Smooth muscle cell (in vitro differentiated cells): ENCODE data around the gene CYP26B1. TPM values are rescaled to one million over a fixed set of nuclear protein-coding genes. Genes with fewer than 3 reads are reported as not detected.
A peak's percentile ranks its signal among the peaks of the same experiment; 100 is the strongest.

Experiments used
- DNase-seq: peaks from one replicate; lab custom pipeline; 2025; ENCODE audit not compliant: unreplicated experiment; lab: John Stamatoyannopoulos, UW
- H2AFZ ChIP-seq: fragments of 200-600 bp; sonication (generic); 2 replicates; pipeline ENCODE4 v1.6.0; 2016; ENCODE audit warnings: antibody characterized with exemption, low read depth, mild to moderate bottlenecking
- H3F3A ChIP-seq: fragments of 200-600 bp; sonication (generic); 2 replicates; pipeline ENCODE4 v1.6.0; 2017; ENCODE audit warnings: antibody characterized with exemption, low read depth
- H3K27ac ChIP-seq: fragments of 200-600 bp; sonication (generic); 2 replicates; pipeline ENCODE4 v1.5.1; 2016; ENCODE audit warnings: low read depth, mild to moderate bottlenecking
- H3K27me3 ChIP-seq: fragments of 200-600 bp; sonication (generic); 2 replicates; pipeline ENCODE4 v1.6.1; 2016; ENCODE audit warnings: low read depth, mild to moderate bottlenecking
- H3K36me3 ChIP-seq: fragments of 200-600 bp; sonication (generic); 2 replicates; pipeline ENCODE4 v1.5.1; 2016; ENCODE audit warnings: low read depth
- H3K4me1 ChIP-seq: fragments of 200-600 bp; sonication (generic); 2 replicates; pipeline ENCODE4 v1.5.1; 2016; ENCODE audit warnings: low read depth
- H3K4me2 ChIP-seq: fragments of 200-600 bp; sonication (generic); 2 replicates; pipeline ENCODE4 v1.6.0; 2016; ENCODE audit warnings: mild to moderate bottlenecking
- H3K4me3 ChIP-seq: fragments of 200-600 bp; sonication (generic); 2 replicates; pipeline ENCODE4 v1.5.1; 2016; ENCODE audit warnings: mild to moderate bottlenecking
- H3K79me2 ChIP-seq: fragments of 200-600 bp; sonication (generic); 2 replicates; pipeline ENCODE4 v1.6.0; 2016; ENCODE audit warnings: low read depth, mild to moderate bottlenecking
- H3K9ac ChIP-seq: fragments of 200-600 bp; sonication (generic); 2 replicates; pipeline ENCODE4 v1.6.0; 2016; ENCODE audit warnings: low read depth
- H3K9me3 ChIP-seq: fragments of 200-600 bp; sonication (generic); replicated peaks from 2 replicates; pipeline ENCODE4 v1.5.1; 2016; ENCODE audit warnings: low read depth
- H4K20me1 ChIP-seq: fragments of 200-600 bp; sonication (generic); 2 replicates; pipeline ENCODE4 v1.6.0; 2016; ENCODE audit warnings: low read depth
- CTCF ChIP-seq: fragments of 200-600 bp; sonication (generic); IDR thresholded peaks from 2 replicates; pipeline ENCODE4 v1.5.1; 2017; ENCODE audit warnings: borderline replicate concordance, mild to moderate bottlenecking, antibody characterized with exemption; ENCODE audit not compliant: insufficient read depth, poor library complexity, severe bottlenecking
- WGBS: methylation state at CpG from one replicate; pipeline ENCODE4 v1.1.7; 2016; ENCODE audit warnings: low lambda C conversion rate; 5-methylcytosine and 5-hydroxymethylcytosine counted together
- polyA plus RNA-seq: library from polyadenylated mRNA; unstranded; fragments of >200 nt; fragmentation: Nextera tagmentation; extraction: Ambion mirVana; gene quantifications from 2 replicates; pipeline ENCODE4 v1.2.1, GENCODE V29; 2016
- total RNA-seq: library from RNA; depleted of rRNA; stranded (reverse); fragments of >200 nt; gene quantifications from 2 replicates; pipeline ENCODE4 v1.2.3, GENCODE V29; 2014

The CYP26B1 gene
- total and polyA plus RNA-seq, 2 experiments from 2014 or later, result 0.48 to 1.1 TPM

- Histone ChIP-seq H3K9ac (no peak overlapping the region), H2AFZ (no peak overlapping the region), H3K4me2 (peak overlapping the region; percentile 88), H3K36me3 (no peaks in the 10 kb centered on the region), H3F3A (no peaks in the 10 kb centered on the region), H3K79me2 (no peaks in the 10 kb centered on the region), H3K4me1 (peaks cover 61% of the 10 kb centered on the region), H3K4me3 (peak overlapping the region; percentile 54), H4K20me1 (no peaks in the 10 kb centered on the region), H3K27ac (no peak overlapping the region), H3K27me3 (peaks cover 94% of the 10 kb centered on the region), H3K9me3 (no peaks in the 10 kb centered on the region)
- WGBS, result 3% methylated on average over 58 of the region's 58 CpGs
- TF ChIP-seq CTCF, result no peak
- no peak for DNase-seq
These were observed 1.0 kb downstream of the CYP26B1 start for GRCh38 chr2:72146347-72147302.

GRCh38 chr2:72145658-72146329 is 1.9 kb downstream of the CYP26B1 start:
- TF ChIP-seq CTCF, result no peak

GRCh38 chr2:72145289-72145657 is 2.4 kb downstream of the CYP26B1 start:
- TF ChIP-seq CTCF, result no peak
- WGBS, result 1% methylated on average over 29 of the region's 29 CpGs
- Histone ChIP-seq H3K36me3 (no peaks in the 10 kb centered on the region), H2AFZ (no peak overlapping the region), H3K4me2 (peak overlapping the region; percentile 88), H4K20me1 (no peaks in the 10 kb centered on the region), H3K27ac (no peak overlapping the region), H3K9me3 (no peaks in the 10 kb centered on the region), H3K9ac (no peak overlapping the region), H3K27me3 (peaks cover 84% of the 10 kb centered on the region), H3K79me2 (no peaks in the 10 kb centered on the region), H3F3A (no peaks in the 10 kb centered on the region), H3K4me3 (peak overlapping the region; percentile 54), H3K4me1 (peaks cover 60% of the 10 kb centered on the region)
- DNase-seq, result no peak

More at GRCh38 chr2:72145658-72146329, 1.9 kb downstream of the CYP26B1 start:
- H3K79me2 ChIP-seq, result no peaks in the 10 kb centered on the region
- H3F3A ChIP-seq, result no peaks in the 10 kb centered on the region
- DNase-seq, result no peak
- H3K9me3 ChIP-seq, result no peaks in the 10 kb centered on the region
- H3K27me3 ChIP-seq, result peaks cover 88% of the 10 kb centered on the region
- no peak overlapping the region for H2AFZ ChIP-seq
- H3K4me1 ChIP-seq, result peaks cover 61% of the 10 kb centered on the region
- 2% methylated on average over 28 of the region's 33 CpGs for whole genome bisulfite sequencing
- H4K20me1 ChIP-seq, result no peaks in the 10 kb centered on the region
- H3K9ac ChIP-seq, result no peak overlapping the region
- H3K4me3 ChIP-seq, result peak overlapping the region; percentile 54
- H3K4me2 ChIP-seq, result peak overlapping the region; percentile 88
- H3K36me3 ChIP-seq, result no peaks in the 10 kb centered on the region
- H3K27ac ChIP-seq, result no peak overlapping the region
